HepG2 (cell line): ENCODE measurements around the gene BCAS3. TPM values are rescaled to one million over a fixed set of nuclear protein-coding genes. Genes with fewer than 3 reads are reported as not detected.

Source experiments
- KMT2A ChIP-seq: sonication (generic); formaldehyde crosslinking; IDR thresholded peaks from 2 replicates; pipeline ENCODE4 v1.4.0; 2020; ENCODE audit warnings: missing genetic modification reagents
- MIER2 ChIP-seq: IDR thresholded peaks from 2 replicates; pipeline ENCODE4 v1.6.1; 2016; ENCODE audit warnings: missing biosample characterization, missing genetic modification reagents
- NFE2L1 ChIP-seq: sonication (generic); formaldehyde crosslinking; IDR thresholded peaks from 2 replicates; pipeline ENCODE4 v1.4.0; 2020; ENCODE audit warnings: missing genetic modification reagents, mild to moderate bottlenecking, borderline replicate concordance
- RAD21 ChIP-seq: fragments of 450-650 bp; formaldehyde crosslinking; IDR thresholded peaks from 2 replicates; pipeline ENCODE4 v1.5.0; 2020; ENCODE audit warnings: mild to moderate bottlenecking
- RBFOX2 ChIP-seq: fragments of 200-400 bp; formaldehyde crosslinking; IDR thresholded peaks from 2 replicates; pipeline ENCODE4 v1.6.1; 2017; ENCODE audit warnings: low read depth, mild to moderate bottlenecking, low read length
- SALL2 ChIP-seq: sonication (generic); formaldehyde crosslinking; IDR thresholded peaks from 2 replicates; pipeline ENCODE4 v1.8.1; 2023; ENCODE audit warnings: mild to moderate bottlenecking, missing genetic modification reagents, inconsistent platforms
- SNAI1 ChIP-seq: sonication (generic); formaldehyde crosslinking; IDR thresholded peaks from 2 replicates; pipeline ENCODE4 v1.5.0; 2020; ENCODE audit warnings: mild to moderate bottlenecking, missing genetic modification reagents, borderline replicate concordance
- SOX6 ChIP-seq, 2 experiments: fragments of 450-650 bp in 1 of 2; sonication (generic) in 1 of 2; formaldehyde crosslinking in 1 of 2; IDR thresholded peaks; 2 replicates each; pipeline versions ENCODE4 v1.4.0 to v1.6.1; 2017 to 2020; ENCODE audit warnings: antibody characterized with exemption in 1 of 2, mild to moderate bottlenecking in 1 of 2, missing genetic modification reagents in 1 of 2
- TBX2 ChIP-seq: sonication (generic); formaldehyde crosslinking; IDR thresholded peaks from 2 replicates; pipeline ENCODE4 v1.5.0; 2020; ENCODE audit warnings: missing genetic modification reagents, mild to moderate bottlenecking, borderline replicate concordance
- TCF7L2 ChIP-seq: IDR thresholded peaks from 2 replicates; pipeline ENCODE4 v1.6.1; 2011; ENCODE audit warnings: mild to moderate bottlenecking, low read depth, low read length, moderate library complexity
- XRCC5 ChIP-seq: fragments of 200-400 bp; formaldehyde crosslinking; optimal IDR thresholded peaks from 2 replicates; pipeline ENCODE3; 2017; ENCODE audit warnings: mild to moderate bottlenecking, low read length
- ZBTB1 ChIP-seq: sonication (generic); formaldehyde crosslinking; IDR thresholded peaks from 2 replicates; pipeline ENCODE4 v1.4.0; 2020; ENCODE audit warnings: missing genetic modification reagents, borderline replicate concordance
- ZFP36L2 ChIP-seq: sonication (generic); formaldehyde crosslinking; IDR thresholded peaks from 2 replicates; pipeline ENCODE4 v1.4.0; 2020; ENCODE audit warnings: missing genetic modification reagents
- ZFP91 ChIP-seq: sonication (generic); formaldehyde crosslinking; IDR thresholded peaks from 2 replicates; pipeline ENCODE4 v1.9.0; 2022; ENCODE audit warnings: missing genetic modification reagents, mild to moderate bottlenecking, borderline replicate concordance
- ZNF20 ChIP-seq: sonication (generic); formaldehyde crosslinking; IDR thresholded peaks from 2 replicates; pipeline ENCODE4 v1.4.0; 2020; ENCODE audit warnings: mild to moderate bottlenecking, moderate library complexity, missing genetic modification reagents
- ZNF484 ChIP-seq: sonication (generic); formaldehyde crosslinking; IDR thresholded peaks from 2 replicates; pipeline ENCODE4 v1.5.1; 2020; ENCODE audit warnings: mild to moderate bottlenecking, low read depth, missing genetic modification reagents, borderline replicate concordance
- ZNF720 ChIP-seq: sonication (generic); formaldehyde crosslinking; IDR thresholded peaks from 2 replicates; pipeline ENCODE4 v1.4.0; 2020; ENCODE audit warnings: missing genetic modification reagents
- ZNF792 ChIP-seq: IDR thresholded peaks from 2 replicates; pipeline ENCODE4 v1.6.1; 2016
- ZUFSP ChIP-seq: sonication (generic); formaldehyde crosslinking; IDR thresholded peaks from 2 replicates; pipeline ENCODE4 v1.9.0; 2021; ENCODE audit warnings: missing genetic modification reagents, mild to moderate bottlenecking, borderline replicate concordance
- polyA plus RNA-seq, 8 experiments: library from polyadenylated mRNA; depleted of rRNA in 3 of 8; stranded (reverse) in 7 of 8; unstranded in 1 of 8; fragments of >200 nt; fragmentation: Illumina TruSeq in 4 of 8; extraction: Trizol in 4 of 8; gene quantifications; 2 replicates each; pipeline versions ENCODE4 v1.2.1 to v1.2.3, GENCODE V29; 2011 to 2016; ENCODE audit warnings: low read depth in 4 of 8, missing spikeins in 1 of 8, mixed read lengths in 1 of 8; ENCODE audit not compliant: insufficient read depth in 1 of 8
- total RNA-seq, 5 experiments: library from RNA; depleted of rRNA; stranded (reverse); fragments of >200 nt; fragmentation: Illumina TruSeq; extraction: Trizol; gene quantifications; 2 replicates each; pipeline ENCODE4 v1.2.3, GENCODE V29; 2016; ENCODE audit warnings: low read depth in 1 of 5
- TF ChIP-seq, protein P1 (sequence below): sonication (generic); formaldehyde crosslinking; IDR thresholded peaks from 2 replicates; pipeline ENCODE4 v1.9.0; 2021; ENCODE audit warnings: missing genetic modification reagents, borderline replicate concordance

The BCAS3 gene
- total and polyA plus RNA-seq, 2 of the 13 experiments (the other 11 are each of a cell fraction or from before 2014, with no cell fraction given): 10.7 to 11.2 TPM

DNA sequence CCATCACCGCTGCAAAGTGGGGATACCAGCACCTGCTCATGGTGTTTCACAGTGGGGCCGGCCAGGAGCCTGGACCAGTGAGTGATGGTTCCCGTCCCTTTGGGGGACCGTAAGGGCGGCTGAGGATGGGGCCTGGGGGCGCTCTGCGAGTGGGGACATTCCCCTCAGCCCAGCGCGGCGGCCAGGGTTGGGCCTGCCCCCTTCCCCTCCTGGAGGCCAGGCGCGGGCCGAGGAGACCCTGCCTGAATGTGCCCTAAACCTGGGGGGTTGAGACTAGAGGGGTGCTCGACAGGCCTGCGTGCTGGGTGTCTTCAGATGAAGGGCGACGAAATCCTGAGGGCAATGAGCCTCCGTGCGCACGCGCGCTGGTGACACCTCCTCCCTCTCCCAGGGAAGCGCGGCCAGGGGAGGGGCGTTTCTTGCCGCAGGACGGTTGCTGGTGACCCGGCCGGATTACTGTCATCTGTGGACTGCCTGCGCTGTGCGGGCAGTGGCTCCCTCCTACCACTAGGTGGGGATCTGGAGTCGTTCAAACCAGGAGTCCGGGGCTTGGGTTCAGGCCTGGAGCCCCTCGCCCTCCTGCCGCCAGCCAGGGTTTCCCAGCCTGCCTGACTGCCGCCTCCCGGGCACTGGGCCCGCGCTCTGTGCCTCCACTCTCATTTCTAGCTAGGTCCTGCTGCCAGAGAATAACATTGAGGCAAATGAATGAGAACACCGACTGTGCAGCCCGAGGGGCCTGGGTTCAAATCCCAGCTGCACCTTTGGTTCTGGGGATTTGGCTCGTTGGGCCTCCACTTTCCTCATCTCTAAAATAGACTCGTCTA, 739.1 kb downstream of the BCAS3 start (continued):
- TF ChIP-seq, protein P1, sequence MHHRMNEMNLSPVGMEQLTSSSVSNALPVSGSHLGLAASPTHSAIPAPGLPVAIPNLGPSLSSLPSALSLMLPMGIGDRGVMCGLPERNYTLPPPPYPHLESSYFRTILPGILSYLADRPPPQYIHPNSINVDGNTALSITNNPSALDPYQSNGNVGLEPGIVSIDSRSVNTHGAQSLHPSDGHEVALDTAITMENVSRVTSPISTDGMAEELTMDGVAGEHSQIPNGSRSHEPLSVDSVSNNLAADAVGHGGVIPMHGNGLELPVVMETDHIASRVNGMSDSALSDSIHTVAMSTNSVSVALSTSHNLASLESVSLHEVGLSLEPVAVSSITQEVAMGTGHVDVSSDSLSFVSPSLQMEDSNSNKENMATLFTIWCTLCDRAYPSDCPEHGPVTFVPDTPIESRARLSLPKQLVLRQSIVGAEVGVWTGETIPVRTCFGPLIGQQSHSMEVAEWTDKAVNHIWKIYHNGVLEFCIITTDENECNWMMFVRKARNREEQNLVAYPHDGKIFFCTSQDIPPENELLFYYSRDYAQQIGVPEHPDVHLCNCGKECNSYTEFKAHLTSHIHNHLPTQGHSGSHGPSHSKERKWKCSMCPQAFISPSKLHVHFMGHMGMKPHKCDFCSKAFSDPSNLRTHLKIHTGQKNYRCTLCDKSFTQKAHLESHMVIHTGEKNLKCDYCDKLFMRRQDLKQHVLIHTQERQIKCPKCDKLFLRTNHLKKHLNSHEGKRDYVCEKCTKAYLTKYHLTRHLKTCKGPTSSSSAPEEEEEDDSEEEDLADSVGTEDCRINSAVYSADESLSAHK (CRISPR knock-in tag): no peak
- no peak for TF ChIP-seq SOX6 (IDR thresholded peaks at IDR 0.05)
- TF ChIP-seq SOX6 (CRISPR knock-in tag; IDR thresholded peaks at IDR 0.05): peak; percentile 38; the same call in 1 of the 2 replicates
- peak; percentile 16; the same call in 1 of the 2 replicates for TF ChIP-seq SALL2 (CRISPR knock-in tag)
- TF ChIP-seq MIER2: no peak
- TF ChIP-seq ZFP36L2 (CRISPR knock-in tag): no peak
- TF ChIP-seq ZNF484 (CRISPR knock-in tag): no peak
- no peak for TF ChIP-seq ZBTB1 (CRISPR knock-in tag)
- TF ChIP-seq RBFOX2: 0 out of 2 replicates have a peak, but pooled peaks have one; percentile 49
- TF ChIP-seq TCF7L2: no peak
- no peak for TF ChIP-seq ZNF20 (CRISPR knock-in tag)
- 0 out of 2 replicates have a peak, but pooled peaks have one; percentile 34 for TF ChIP-seq ZNF792
- no peak for TF ChIP-seq SNAI1 (CRISPR knock-in tag)
- no peak for TF ChIP-seq KMT2A
- TF ChIP-seq ZFP91 (CRISPR knock-in tag): peak; percentile 67
- no peak for TF ChIP-seq NFE2L1 (CRISPR knock-in tag)
- peak; percentile 97 for TF ChIP-seq XRCC5
- TF ChIP-seq ZNF720 (CRISPR knock-in tag): no peak
- TF ChIP-seq RAD21: peak; percentile 99
- no peak for TF ChIP-seq ZUFSP (CRISPR knock-in tag)
- TF ChIP-seq TBX2 (CRISPR knock-in tag): peak; percentile 49; the same call in 1 of the 2 replicates
